Large intestine (tissue), 3 donors: Measurements from ENCODE around the gene OR52A5. TPM values are rescaled to one million over a fixed set of nuclear protein-coding genes. Genes with fewer than 3 reads are reported as not detected.

Experiments
- DNase-seq, 2 donors: peaks; one replicate each; pipeline versions ENCODE4 v3.0.0 to v3.0.0-alpha.2; 2013
- H3K27ac ChIP-seq: one replicate; pipeline ENCODE4 v1.5.1; 2013; ENCODE audit warnings: low read length
- H3K27me3 ChIP-seq: 2 replicates; pipeline ENCODE4 v1.6.1; 2013; ENCODE audit warnings: low read length; ENCODE audit not compliant: control insufficient read depth, insufficient read depth
- H3K36me3 ChIP-seq: 2 replicates; pipeline ENCODE4 v1.6.1; 2013; ENCODE audit warnings: low read length; ENCODE audit not compliant: control insufficient read depth, insufficient read depth
- H3K4me1 ChIP-seq: one replicate; pipeline ENCODE4 v1.6.1; 2013; ENCODE audit warnings: low read length; ENCODE audit not compliant: control insufficient read depth, insufficient read depth
- H3K4me3 ChIP-seq: one replicate; pipeline ENCODE4 v1.5.1; 2013; ENCODE audit warnings: low read length
- H3K9me3 ChIP-seq: one replicate; pipeline ENCODE4 v1.6.1; 2013; ENCODE audit warnings: mild to moderate bottlenecking, low read depth, low read length, moderate library complexity; ENCODE audit not compliant: control insufficient read depth
- WGBS: methylation state at CpG from one replicate; pipeline ENCODE4 v1.1.5; 2013; ENCODE audit warnings: low lambda C conversion rate; ENCODE audit not compliant: insufficient coverage; 5-methylcytosine and 5-hydroxymethylcytosine counted together
- polyA plus RNA-seq: library from polyadenylated mRNA; unstranded; fragments of 120-200 nt; gene quantifications from one replicate; pipeline ENCODE4 v1.2.1, GENCODE V29; 2013

OR52A5 gene
- polyA plus RNA-seq, 1 donor = not detected

DNA sequence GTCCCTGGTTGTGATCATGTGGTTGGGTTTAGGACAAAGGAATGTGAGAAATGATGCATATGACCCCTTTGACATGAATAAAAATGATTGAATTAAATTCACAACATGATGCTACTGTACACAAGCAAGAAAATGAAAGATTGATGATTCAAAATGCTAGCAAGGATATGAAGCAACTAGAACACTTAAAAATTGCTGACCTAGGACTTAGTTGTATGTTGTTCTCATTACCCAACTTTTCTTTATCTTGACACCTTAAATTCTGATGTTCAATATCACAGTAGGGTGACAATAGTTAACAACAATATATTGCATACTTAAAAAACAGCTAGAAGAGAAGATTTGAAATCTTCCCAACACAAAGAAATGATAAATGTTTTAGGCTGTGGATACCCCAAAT lies 20.6 kb downstream of the OR52A5 start:
- H3K9me3 ChIP-seq = no peaks in the 10 kb centered on the region
- no peak for DNase-seq
- no peak overlapping the region for H3K4me3 ChIP-seq

DNA sequence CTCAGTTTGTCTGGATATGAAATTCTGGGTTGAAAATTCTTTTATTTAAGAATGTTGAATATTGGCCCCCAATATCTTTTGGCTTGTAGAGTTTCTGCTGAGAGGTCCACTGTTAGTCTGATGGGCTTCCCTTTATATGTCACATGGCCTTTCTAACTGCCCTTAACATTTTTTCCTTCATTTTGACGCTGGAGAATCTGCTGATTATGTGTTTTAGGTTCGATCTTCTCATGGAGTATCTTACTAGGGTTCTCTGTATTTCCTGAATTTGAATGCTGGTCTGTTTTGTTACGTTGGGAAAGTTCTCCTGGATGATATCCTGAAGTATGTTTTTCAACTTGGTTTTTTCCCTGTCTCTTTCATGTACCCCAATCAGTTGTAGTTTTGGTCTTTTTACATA lies 22.8 kb downstream of the OR52A5 start:
- no peaks in the 10 kb centered on the region for H3K4me1 ChIP-seq
- H3K36me3 ChIP-seq = no peaks in the 10 kb centered on the region
- no CpG with 5 or more reads among the region's 3 CpGs for WGBS
- H3K27ac ChIP-seq = no peak overlapping the region
- H3K9me3 ChIP-seq = no peaks in the 10 kb centered on the region
- no peak for DNase-seq
- no peaks in the 10 kb centered on the region for H3K27me3 ChIP-seq
- H3K4me3 ChIP-seq = no peak overlapping the region

More for the DNA sequence above, 20.6 kb downstream of the OR52A5 start:
- no peaks in the 10 kb centered on the region for H3K4me1 ChIP-seq
- no peak overlapping the region for H3K27ac ChIP-seq
- H3K27me3 ChIP-seq = no peaks in the 10 kb centered on the region
- H3K36me3 ChIP-seq = no peaks in the 10 kb centered on the region

DNA sequence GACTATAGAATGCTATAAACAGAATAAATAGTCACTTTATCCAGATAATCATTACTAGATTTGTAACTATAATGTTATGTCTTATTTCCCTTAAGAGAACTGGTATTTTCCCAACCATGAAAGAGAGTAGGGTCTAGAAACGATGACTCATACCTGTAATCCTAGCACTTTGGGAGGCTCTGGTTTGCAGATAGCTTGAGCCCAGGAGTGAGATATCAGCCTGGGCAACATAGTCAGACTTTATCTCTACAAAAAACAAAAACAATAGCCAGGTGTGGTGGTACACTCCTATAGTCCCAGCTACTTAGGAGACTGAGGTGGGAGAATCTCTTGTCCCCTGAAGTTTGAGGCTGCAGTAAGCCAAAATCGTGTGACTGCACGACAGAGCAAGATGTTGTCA lies 30.9 kb downstream of the OR52A5 start:
- Histone ChIP-seq H3K27me3 (no peaks in the 10 kb centered on the region), H3K27ac (no peak overlapping the region), H3K9me3 (no peaks in the 10 kb centered on the region), H3K36me3 (no peaks in the 10 kb centered on the region), H3K4me3 (no peak overlapping the region), H3K4me1 (no peaks in the 10 kb centered on the region)
- WGBS = 71% methylated on average over 3 of the region's 3 CpGs
- DNase-seq = peak in 1 of 2 donors; percentile 2

DNA sequence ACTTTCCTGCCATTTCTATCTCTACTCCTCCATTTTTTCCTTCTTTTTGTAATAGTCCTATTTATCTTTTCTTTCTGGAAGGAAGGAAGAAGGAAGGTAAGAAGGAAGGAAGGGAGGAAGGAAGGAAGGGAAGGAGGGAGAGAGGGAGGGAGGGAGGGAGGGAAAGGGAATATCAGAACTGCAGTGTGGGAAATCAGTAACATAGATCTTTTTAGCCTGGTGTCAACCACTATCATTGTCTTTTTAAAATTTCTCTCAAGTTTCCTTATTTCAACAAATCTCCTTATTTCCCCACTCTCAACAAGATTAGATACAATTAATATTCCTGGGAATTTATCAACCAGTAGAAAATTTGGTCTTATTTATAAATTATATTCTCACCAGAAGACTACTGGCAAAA lies 35.1 kb downstream of the OR52A5 start:
- Histone ChIP-seq H3K4me3 (no peak overlapping the region), H3K27ac (no peak overlapping the region), H3K27me3 (no peaks in the 10 kb centered on the region), H3K4me1 (no peaks in the 10 kb centered on the region), H3K9me3 (no peaks in the 10 kb centered on the region), H3K36me3 (no peaks in the 10 kb centered on the region)
- DNase-seq = no peak

DNA sequence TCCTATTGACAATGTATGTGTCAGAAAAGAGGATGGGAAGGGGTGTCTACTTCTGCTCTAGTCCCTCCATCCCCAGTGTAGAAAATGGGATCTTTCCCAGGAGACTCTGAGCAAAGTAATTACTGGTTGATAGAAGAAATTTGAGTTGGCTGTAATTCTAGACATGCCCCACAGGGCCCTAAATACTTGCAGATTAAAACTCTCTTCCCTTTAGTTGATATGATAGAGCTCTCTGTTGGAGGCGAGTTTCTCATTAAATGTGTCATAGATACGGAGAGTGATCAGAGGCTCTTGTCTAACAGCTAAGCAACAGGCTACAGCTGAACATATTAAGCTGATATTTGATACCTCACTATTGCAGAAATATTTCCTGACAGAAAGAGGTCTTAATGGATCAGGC lies 35.9 kb downstream of the OR52A5 start:
- H3K27ac ChIP-seq = no peak overlapping the region
- no peaks in the 10 kb centered on the region for H3K27me3 ChIP-seq
- H3K4me3 ChIP-seq = no peak overlapping the region
- DNase-seq = no peak
- WGBS = no CpG with 5 or more reads among the region's 2 CpGs
- H3K9me3 ChIP-seq = no peaks in the 10 kb centered on the region
- no peaks in the 10 kb centered on the region for H3K4me1 ChIP-seq
- no peaks in the 10 kb centered on the region for H3K36me3 ChIP-seq

DNA sequence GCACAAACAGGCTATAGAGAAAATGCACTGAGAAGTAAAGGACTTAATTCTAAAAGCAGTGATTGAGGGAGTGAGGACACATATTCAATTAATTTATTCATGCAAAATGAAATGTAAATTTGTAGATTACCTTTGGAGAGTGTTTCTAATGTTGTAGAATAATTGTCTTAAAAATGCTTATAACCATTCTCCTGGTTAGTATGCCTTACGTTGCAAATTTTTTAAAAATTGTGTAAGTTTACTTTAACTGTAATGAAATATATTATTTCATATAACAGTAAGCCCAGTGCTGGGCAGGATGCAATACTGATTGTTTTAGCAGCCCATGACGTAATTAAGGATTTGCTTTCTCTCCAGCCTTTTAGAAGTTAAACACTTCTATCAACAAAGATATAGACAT lies 42.1 kb downstream of the OR52A5 start:
- no peaks in the 10 kb centered on the region for H3K9me3 ChIP-seq
- H3K4me3 ChIP-seq = no peak overlapping the region
- no peaks in the 10 kb centered on the region for H3K4me1 ChIP-seq
- H3K27me3 ChIP-seq = no peaks in the 10 kb centered on the region
- 100% methylated on average over 1 of the region's 2 CpGs for WGBS
- DNase-seq = no peak
- no peak overlapping the region for H3K27ac ChIP-seq
- no peaks in the 10 kb centered on the region for H3K36me3 ChIP-seq

DNA sequence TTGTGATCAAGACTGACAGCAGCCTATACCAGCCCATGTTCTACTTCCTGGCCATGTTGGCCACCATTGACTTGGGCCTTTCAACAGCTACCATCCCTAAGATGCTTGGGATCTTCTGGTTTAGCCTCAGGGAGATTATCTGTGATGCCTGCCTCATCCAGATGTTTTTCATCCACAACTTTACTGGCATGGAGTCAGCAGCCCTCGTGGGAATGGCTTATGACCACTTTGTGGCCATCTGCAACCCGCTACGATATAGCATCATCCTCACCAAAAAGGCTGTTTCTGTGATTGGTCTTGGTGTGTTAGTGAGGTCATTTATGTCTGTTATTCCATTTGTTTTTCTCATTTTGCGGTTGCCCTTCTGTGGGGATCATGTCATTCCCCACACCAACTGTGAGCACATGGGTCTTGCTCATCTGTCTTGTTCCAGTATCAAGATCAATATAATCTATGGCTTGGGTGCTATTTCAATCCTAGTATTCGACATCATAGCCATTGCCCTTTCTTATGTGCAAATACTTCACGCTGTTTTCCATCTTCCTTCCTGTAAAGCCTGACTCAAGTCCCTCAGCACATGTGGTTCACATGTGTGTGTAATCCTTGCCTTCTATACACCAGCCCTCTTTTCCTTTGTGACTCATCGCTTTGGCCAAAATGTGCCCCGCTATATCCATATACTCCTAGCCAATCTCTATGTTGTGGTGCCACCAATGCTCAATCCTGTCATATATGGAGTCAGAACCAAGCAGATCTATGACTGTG lies 45.2 kb downstream of the OR52A5 start:
- Histone ChIP-seq H3K4me1 (no peaks in the 10 kb centered on the region), H3K9me3 (no peaks in the 10 kb centered on the region), H3K36me3 (no peaks in the 10 kb centered on the region), H3K27ac (no peak overlapping the region), H3K27me3 (no peaks in the 10 kb centered on the region), H3K4me3 (no peak overlapping the region)
- DNase-seq = no peak
- 88% methylated on average over 6 of the region's 8 CpGs for WGBS

DNA sequence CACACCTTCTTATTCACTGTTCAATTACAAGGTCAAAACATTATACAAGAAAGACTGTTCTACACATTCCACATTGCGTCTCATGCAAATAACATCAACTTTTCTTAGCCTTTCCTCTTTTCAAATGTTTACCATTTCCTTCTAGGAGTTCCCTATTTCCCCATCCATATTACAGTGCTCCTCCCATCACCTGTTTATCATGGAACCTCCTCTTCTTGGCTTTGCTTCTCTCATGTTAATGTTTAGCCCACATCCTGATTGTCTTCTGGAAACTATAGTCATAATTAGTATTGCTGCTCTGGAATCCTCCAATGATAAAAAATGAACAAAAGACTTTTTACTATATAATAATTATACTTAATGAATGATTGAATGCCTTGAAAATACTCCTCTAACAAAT lies 47.5 kb downstream of the OR52A5 start:
- Histone ChIP-seq H3K9me3 (no peaks in the 10 kb centered on the region), H3K4me1 (no peaks in the 10 kb centered on the region), H3K27ac (no peak overlapping the region), H3K4me3 (no peak overlapping the region), H3K27me3 (no peaks in the 10 kb centered on the region), H3K36me3 (no peaks in the 10 kb centered on the region)
- DNase-seq = no peak
- 100% methylated on average over 1 of the region's 1 CpG for WGBS

DNA sequence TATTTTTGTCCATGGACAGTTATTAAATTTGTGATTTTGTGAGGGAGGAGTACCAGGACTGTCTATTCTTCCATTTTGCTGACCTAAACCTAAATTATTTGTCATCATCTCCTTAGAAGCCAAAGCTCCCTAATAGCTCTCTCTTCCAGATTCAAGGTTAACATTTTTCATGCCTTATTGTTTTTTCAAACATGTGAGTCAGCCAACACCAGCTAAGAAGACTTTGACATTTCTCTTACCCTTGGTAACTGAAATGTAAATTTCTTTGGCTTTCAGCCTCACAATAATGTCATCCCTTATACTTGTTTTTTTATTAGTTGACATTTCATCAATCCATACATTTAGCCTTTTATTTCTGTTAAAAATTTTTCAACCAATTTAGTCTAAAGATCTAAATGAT lies 49.6 kb downstream of the OR52A5 start:
- no peak overlapping the region for H3K4me3 ChIP-seq
- H3K9me3 ChIP-seq = no peaks in the 10 kb centered on the region
- no peak for DNase-seq

DNA sequence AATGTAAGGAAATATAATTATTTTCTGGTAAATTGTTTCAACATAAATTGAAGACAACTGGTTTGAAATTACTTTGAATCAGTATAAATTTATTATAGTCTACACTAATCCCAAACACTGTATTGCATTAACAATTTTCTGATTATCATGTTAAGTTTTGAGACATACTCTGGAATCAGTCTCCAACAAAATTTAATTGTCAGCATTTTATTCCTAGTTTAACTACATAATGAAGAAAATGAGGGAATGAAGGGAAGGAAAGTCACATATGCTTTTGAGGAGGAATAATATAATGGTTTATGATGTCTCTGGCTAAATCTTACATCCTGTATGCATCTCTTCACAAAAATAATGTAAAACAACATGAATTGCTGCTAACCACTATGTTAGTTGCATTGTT lies 54.6 kb downstream of the OR52A5 start:
- Histone ChIP-seq H3K4me3 (no peak overlapping the region), H3K27ac (no peak overlapping the region), H3K36me3 (no peaks in the 10 kb centered on the region), H3K9me3 (no peaks in the 10 kb centered on the region), H3K4me1 (no peaks in the 10 kb centered on the region), H3K27me3 (no peaks in the 10 kb centered on the region)
- DNase-seq = no peak

More for the DNA sequence above, 49.6 kb downstream of the OR52A5 start:
- Histone ChIP-seq H3K36me3 (no peaks in the 10 kb centered on the region), H3K27ac (no peak overlapping the region), H3K27me3 (no peaks in the 10 kb centered on the region), H3K4me1 (no peaks in the 10 kb centered on the region)

DNA sequence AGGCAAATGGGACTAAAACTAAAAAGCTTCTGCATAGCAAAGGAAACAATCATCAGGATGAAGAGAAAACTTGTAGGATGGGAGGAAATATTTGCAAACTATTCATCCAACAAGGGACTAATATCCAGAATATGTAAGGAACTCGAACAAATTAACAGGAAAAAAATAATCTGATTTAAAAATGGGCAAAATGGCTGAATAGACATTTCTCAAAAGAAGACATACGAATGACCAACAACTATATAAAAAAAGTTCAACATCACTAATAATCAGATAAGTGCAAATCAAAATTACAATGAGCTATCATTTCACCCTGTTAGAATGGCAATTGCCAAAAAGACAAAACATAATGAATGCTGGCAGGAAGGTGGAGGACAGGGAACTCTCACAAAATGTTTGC lies 56.8 kb downstream of the OR52A5 start:
- no peak for DNase-seq
- Histone ChIP-seq H3K36me3 (no peaks in the 10 kb centered on the region), H3K4me1 (no peaks in the 10 kb centered on the region), H3K9me3 (no peaks in the 10 kb centered on the region), H3K27me3 (no peaks in the 10 kb centered on the region), H3K27ac (no peak overlapping the region), H3K4me3 (no peak overlapping the region)
- 67% methylated on average over 2 of the region's 2 CpGs for WGBS
